NCI-H2171 (cell line): Measurements from ENCODE around the gene TYR.
"Not testable (repeated sequence)": the region's sequence is repeated elsewhere in the genome, so short reads cannot be mapped to it uniquely, and the experiment has no call there.

ENCODE experiments used
- DNase-seq: peaks from one replicate; lab custom pipeline; 2025; lab: John Stamatoyannopoulos, UW

The TYR gene

GRCh38 chr11:89177691-89178231 lies at the start of gene TYR:
TYR (plus strand) TSS chr11:89177875; CDS start chr11:89177954, 79 bp downstream.
- no peak for DNase-seq

DNA sequence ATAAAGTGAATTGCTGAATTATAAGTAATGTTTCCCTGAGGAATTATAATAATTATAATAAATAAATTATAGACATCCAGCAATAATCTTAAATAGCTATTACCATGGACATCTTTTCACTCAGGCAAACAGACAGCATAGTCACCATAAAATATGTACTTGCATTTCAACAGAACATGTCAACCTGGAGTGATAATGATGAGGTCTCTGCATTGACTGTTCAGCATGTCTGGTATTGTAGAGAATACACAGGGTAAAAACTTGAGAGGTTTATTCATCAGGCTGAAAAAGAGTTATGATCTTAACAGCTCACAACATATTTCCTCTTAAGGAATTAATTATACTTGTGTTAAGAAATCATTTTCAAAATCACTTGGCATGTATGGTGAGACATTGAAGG lies 41.1 kb upstream of the TYR start:
- DNase-seq: no peak

- no peak for DNase-seq
Observed at GRCh38 chr11:89147229-89147628, 30.4 kb upstream of the TYR start.

- no peak for DNase-seq
Observed at GRCh38 chr11:89159974-89160373, 17.7 kb upstream of the TYR start.

DNA sequence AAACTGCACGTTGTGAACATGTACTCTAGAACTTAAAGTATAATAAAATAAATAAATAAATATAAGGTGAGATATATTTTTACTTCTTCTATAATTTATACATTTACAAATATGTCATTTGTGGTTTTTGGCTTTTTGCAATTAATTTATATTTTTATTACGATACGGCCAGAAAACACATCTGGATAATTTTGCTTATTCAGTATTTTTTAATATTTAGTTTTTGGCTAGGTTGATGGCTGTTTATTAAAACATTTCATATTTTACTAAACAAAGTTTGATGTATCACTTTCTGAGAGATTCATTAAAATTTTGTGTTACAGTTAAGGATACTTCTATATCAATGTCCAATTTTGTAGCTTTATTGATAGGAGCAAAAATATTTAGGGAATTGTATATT lies 15.7 kb upstream of the TYR start:
- no peak for DNase-seq

DNA sequence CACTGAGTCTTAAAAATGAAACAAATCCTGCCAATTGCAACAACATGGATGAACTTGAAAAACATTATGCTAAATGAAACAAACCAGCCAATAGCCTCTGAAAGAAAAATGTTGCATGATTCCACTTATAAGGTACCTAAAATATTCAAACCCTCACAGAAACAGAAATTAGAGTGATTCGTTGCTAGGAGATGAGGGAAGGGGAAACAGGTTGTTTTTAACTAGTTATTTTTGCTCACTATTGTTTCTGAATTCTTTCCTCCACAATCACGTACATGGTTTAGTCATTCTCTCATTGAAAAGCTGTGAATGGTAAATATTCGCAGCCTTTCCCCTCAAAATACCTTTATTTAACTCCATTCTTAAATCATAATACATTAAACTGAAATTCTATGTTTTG lies 14.0 kb upstream of the TYR start:
- DNase-seq: no peak

DNA sequence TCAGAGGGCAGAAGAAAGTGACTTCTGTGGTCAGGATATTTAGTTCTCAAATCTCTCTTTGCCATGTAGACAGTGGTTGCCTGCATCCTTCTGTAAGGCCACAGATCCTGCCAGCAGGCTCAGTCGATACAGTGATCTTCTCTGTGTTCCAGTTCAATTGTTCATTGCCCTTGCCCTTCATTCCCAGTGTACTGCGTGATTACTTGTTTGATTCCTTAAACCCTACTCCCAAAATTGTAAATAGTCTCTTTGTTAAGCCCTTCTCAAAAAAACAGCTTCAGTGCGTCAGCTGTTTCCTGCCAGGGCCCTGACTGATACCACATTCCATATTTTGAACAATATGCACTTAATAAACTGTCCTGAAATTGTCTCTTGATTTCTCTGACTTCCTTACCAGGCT lies 9.3 kb upstream of the TYR start:
- no peak for DNase-seq

GRCh38 chr11:89175796-89176195 lies 1.9 kb upstream of the TYR start:
- no peak for DNase-seq

DNA sequence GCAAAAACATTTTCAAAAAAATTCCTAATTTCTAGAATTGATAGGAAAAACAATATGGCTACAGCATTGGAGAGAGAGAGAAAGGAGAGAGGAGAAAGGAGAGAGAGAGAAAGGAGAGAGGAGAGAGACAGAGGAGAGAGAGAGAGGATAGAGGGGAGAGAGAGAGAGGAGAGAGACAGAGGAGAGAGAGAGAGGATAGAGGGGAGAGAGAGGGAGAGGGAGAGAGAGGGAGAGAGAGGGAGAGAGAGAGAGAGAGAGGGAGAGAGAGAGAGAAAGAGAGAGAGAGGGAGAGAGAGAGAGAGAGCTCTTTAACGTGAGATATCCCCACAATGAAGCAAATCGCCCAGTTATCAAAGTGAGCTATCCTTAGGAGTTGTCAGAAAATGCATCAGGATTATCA lies 737 bp upstream of the TYR start:
- DNase-seq: no peak

DNA sequence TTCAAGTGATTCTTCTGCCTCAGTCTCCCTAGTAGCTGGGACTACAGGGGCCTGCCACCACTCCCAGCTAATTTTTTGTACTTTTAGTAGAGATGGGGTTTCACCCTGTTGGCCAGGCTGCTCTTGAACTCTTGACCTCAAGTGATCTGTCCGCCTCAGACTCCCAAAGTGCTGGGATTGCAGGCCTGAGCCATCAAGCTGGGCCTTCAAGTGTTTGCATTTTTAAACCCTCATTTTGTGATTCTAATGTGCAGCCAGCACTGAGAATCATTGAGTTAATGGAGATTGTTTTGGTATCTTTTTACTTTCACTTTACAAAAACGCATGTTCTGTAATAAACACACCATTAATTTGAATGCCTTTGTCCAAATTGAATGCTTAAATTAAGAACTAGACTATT lies 3.4 kb downstream of the TYR start:
- no peak for DNase-seq

DNA sequence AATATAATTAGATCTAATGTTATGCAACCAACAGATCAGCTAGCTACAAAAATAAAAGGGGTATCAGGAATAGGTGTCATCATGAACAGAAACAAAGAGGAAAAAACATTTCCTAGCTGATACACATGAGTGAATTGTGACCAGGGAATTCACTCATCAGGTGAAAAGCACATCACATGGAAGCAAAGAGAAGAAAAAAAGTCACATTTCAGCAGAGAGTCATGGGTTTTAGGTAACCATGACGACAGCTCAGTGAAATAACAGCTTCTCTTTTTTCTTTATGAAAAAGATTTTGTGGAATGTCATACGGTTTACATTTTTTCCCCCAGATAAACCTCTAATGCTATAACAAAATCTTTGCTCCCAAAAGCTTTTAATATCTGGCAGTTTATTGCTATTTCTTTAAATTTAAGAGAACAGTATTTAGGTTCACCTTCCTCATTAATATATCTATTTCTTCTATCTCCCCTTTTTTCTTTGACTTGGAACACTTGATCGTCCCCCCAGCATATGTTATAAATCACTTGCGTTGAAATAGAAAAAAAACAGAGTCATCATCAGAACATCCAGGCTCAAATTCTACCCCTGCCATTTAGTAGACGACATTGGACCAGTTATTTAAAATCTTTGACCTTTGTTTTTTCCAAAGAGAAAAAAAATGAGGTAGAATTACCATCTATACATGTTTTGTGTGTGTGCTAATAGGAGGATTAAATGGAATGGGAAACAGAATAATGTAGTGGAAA lies 5.3 kb downstream of the TYR start:
- no peak for DNase-seq

DNA sequence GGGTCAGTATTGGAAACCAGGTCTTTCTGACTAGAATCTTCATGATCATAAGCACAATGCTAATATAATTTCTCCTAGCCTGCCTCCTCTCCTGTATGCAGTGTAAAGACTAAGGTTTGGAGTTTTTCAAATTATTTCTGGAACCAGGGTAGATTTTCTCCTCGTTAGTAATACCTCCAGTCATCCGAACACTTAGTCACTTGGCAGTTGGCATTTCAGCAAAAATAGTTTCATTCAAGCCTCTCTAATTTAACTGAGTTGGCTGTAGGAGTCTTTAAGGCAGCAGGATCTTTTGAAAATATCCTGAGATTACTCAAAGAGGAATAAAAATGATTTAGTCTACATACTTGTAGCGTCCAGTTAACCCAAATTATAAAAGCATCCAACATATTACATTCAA lies 6.3 kb downstream of the TYR start:
- DNase-seq: no peak

DNA sequence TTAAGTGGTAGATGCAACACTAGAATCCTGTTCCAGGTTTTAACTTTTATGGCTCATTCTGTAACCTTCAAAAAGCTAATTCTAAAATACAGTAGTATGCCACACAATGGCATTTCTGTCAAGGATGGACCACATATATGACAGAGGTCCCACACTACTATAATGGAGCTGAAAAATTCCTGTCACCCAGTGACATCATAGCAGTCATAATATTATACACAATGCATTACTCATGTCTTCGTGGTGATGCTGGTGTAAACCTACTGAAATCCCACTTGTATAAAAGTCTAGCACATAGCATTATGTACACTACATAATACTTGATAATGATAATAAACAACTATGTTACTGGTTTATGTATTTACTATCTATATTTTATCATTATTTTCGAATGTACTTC lies 12.1 kb downstream of the TYR start:
- DNase-seq: no peak

DNA sequence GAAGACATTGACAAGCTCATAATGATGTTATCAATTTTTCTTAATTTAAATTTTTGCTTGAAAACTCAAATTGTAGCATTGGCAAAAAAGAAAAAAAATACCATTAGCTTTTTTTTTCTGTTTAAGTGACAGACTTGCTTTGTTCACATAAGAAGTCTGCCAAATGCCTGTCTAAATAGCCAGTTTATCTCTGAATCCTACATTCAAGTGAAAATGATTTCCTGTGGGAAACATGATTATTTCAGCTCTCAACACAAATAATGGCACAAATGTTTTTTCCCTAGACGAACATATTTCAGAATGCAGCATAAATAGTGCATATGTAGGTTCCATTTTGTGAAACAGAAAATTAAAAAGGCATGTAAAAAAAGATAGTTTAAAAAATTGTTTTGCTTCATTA lies 23.5 kb downstream of the TYR start:
- DNase-seq: no peak

DNA sequence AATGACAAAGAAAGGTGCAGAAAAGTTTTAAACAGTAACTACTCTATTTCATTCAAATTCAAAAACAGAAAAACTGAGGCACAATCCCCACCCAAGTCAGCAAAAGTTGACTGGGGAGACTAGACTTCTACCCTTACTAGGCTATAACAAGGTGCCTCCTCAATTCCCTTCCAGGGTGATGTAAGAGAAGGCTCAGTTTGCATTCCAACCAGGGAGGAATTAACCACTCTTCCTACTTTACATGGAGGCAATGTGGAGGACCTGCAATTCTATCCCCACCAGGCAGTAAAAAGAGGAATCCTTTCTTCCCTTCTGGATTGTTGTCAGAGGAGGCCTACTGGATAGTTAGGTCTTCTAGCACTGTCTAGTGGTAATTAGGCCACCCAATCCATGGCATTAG lies 26.1 kb downstream of the TYR start:
- no peak for DNase-seq

- no peak for DNase-seq
Observed at GRCh38 chr11:89205378-89205777, 27.7 kb downstream of the TYR start.

GRCh38 chr11:89220684-89221339 lies 43.1 kb downstream of the TYR start:
- DNase-seq: no peak

DNA sequence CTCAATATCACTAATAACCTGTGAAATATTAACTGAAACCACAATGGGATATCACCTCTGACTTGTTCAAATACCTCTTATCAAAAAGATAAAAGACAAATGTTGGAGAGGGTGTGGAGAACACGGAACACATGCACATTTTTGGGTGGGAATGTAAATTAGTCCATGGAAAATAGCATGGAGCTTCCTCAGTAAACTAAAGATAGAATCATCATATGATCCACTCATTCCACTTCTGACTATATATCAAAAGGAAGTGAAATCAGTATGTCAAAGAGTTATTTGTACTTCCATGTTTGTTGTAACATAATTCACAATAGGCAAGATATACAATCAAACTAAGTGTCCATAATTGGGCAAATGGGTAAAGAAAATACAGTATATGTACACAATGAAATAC lies 57.4 kb downstream of the TYR start:
- no peak for DNase-seq

DNA sequence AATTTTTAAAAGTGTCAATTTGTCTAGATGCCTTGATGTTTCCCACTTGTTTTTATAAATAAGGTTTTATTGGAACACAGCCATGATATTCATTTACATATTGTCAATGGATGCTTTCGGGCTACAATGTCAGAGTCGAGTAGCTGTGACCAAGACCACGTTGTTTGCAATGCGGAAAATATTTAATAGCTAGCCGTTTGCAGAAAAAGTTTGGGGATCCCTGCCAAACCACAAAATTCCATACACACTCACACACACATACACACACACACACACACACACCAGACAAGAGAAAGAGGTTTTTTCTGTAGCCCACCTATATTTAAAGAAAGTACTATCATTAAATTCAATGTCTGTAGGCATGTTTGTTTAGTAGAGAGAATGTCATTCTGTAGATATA lies 58.3 kb downstream of the TYR start:
- no peak for DNase-seq

GRCh38 chr11:89247007-89247406 lies 69.3 kb downstream of the TYR start:
- DNase-seq: not testable (repeated sequence)

GRCh38 chr11:89249196-89249595 lies 71.5 kb downstream of the TYR start:
- DNase-seq: no peak

GRCh38 chr11:89261483-89261882 lies 83.8 kb downstream of the TYR start:
- DNase-seq: not testable (repeated sequence)

GRCh38 chr11:89267660-89268302 lies 90.1 kb downstream of the TYR start:
- no peak for DNase-seq
